A673 (cell line): ENCODE results near the gene GPR33.

Experiments
- EZH2 ChIP-seq: fragments of 200-600 bp; sonication (generic); IDR thresholded peaks from 2 replicates; pipeline ENCODE4 v1.6.1; 2017; ENCODE audit warnings: borderline replicate concordance, low read depth, mild to moderate bottlenecking, mixed read lengths, antibody characterized with exemption, low read length; ENCODE audit not compliant: poor library complexity, severe bottlenecking
- TF ChIP-seq, protein P1 (sequence below): fragments of 300-800, 200-600 bp; sonication (generic); conservative IDR thresholded peaks from 2 replicates; pipeline ENCODE4 v1.5.1; 2017; ENCODE audit warnings: low read depth, mild to moderate bottlenecking, antibody characterized with exemption, low read length, moderate library complexity, mixed read lengths

- TF ChIP-seq, protein P1, sequence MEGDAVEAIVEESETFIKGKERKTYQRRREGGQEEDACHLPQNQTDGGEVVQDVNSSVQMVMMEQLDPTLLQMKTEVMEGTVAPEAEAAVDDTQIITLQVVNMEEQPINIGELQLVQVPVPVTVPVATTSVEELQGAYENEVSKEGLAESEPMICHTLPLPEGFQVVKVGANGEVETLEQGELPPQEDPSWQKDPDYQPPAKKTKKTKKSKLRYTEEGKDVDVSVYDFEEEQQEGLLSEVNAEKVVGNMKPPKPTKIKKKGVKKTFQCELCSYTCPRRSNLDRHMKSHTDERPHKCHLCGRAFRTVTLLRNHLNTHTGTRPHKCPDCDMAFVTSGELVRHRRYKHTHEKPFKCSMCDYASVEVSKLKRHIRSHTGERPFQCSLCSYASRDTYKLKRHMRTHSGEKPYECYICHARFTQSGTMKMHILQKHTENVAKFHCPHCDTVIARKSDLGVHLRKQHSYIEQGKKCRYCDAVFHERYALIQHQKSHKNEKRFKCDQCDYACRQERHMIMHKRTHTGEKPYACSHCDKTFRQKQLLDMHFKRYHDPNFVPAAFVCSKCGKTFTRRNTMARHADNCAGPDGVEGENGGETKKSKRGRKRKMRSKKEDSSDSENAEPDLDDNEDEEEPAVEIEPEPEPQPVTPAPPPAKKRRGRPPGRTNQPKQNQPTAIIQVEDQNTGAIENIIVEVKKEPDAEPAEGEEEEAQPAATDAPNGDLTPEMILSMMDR = no peak
- TF ChIP-seq EZH2 = no peak
Observed at GRCh38 chr14:31529053-31529452, 41.2 kb upstream of the GPR33 start.
